Muscle of back (tissue), 10 donors: ENCODE results near the gene AKAP17A. TPM values are rescaled to one million over a fixed set of nuclear protein-coding genes. Genes with fewer than 3 reads are reported as not detected.

ENCODE experiments used
- polyA plus RNA-seq, 10 donors: library from polyadenylated mRNA; unstranded; fragments of 120-200 nt; gene quantifications; one replicate each; pipeline ENCODE4 v1.2.1, GENCODE V29; 2013; ENCODE audit not compliant: insufficient read length in 10 of 10

The AKAP17A gene
- polyA plus RNA-seq, 10 donors: 19.2 to 33.9 (median 28.1) TPM

Other genes with a start within 250 kb of the AKAP17A start
- gene SLC25A6, start 199.5 kb upstream of the AKAP17A start, polyA plus RNA-seq: 100 to 1,000 TPM; 334 to 644 (median 473) TPM
- gene ASMTL, start 138.7 kb upstream of the AKAP17A start, polyA plus RNA-seq: 10 to 100 TPM; 15.3 to 25.8 (median 22.2) TPM
- gene P2RY8, start 54.4 kb upstream of the AKAP17A start, polyA plus RNA-seq: 1 to 10 TPM in 6 of 10 donors, under 1 TPM in 4; 0.17 to 5.1 (median 1.0) TPM
- under 1 TPM in 4 of 10 donors, not detected in 6; 0.15 to 0.67 (median 0.28) TPM for gene ASMT, start 23.5 kb downstream of the AKAP17A start, polyA plus RNA-seq